ENCODE measurements around the gene IMMP2L. TPM values are rescaled to one million over a fixed set of nuclear protein-coding genes. Genes with fewer than 3 reads are reported as not detected.

Gene IMMP2L
- total RNA-seq, 2 experiments from 2014 or later: 17.4 to 30.2 TPM

- H3K27ac Mint-ChIP-seq: no peak overlapping the region
- CTCF ChIA-PET: no interaction called here
- intact Hi-C loops (cut with micrococcal nuclease): no loop called here
- H3K4me3 Mint-ChIP-seq: no peak overlapping the region
- peaks cover 38% of the 10 kb centered on the region for H3K4me1 Mint-ChIP-seq (ENCODE audit: low read depth)
- no peak for DNase-seq
- peaks cover 68% of the 10 kb centered on the region for H3K36me3 Mint-ChIP-seq (ENCODE audit: low read depth)
- no peak for ATAC-seq
- no peaks in the 10 kb centered on the region for H3K9me3 Mint-ChIP-seq
- H3K27me3 Mint-ChIP-seq: no peaks in the 10 kb centered on the region
- TF ChIP-seq CTCF (IDR thresholded peaks at IDR 0.05): no peak
- POLR2A ChIA-PET: no interaction called here
Measured at GRCh38 chr7:111556977-111557376, 5.3 kb downstream of the IMMP2L start.

- DNase-seq: no peak
Measured at GRCh38 chr7:111554086-111554485, 8.2 kb downstream of the IMMP2L start.

GRCh38 chr7:111541067-111541466 lies 21.2 kb downstream of the IMMP2L start:
- H3K4me1 Mint-ChIP-seq (ENCODE audit: low read depth): no peaks in the 10 kb centered on the region
- POLR2A ChIA-PET: no interaction called here
- DNase-seq: no peak
- H3K4me3 Mint-ChIP-seq: no peak overlapping the region
- CTCF ChIA-PET: no interaction called here
- intact Hi-C loops (cut with micrococcal nuclease): no loop called here
- no peak overlapping the region for H3K27ac Mint-ChIP-seq
- no peak for TF ChIP-seq CTCF (IDR thresholded peaks at IDR 0.05)
- peaks cover 26% of the 10 kb centered on the region for H3K36me3 Mint-ChIP-seq (ENCODE audit: low read depth)
- H3K27me3 Mint-ChIP-seq: no peaks in the 10 kb centered on the region
- H3K9me3 Mint-ChIP-seq: no peaks in the 10 kb centered on the region
- no peak for ATAC-seq

More at GRCh38 chr7:111554086-111554485, 8.2 kb downstream of the IMMP2L start:
- no peak for TF ChIP-seq CTCF (IDR thresholded peaks at IDR 0.05)
- intact Hi-C loops (cut with micrococcal nuclease): no loop called here
- H3K27me3 Mint-ChIP-seq: no peaks in the 10 kb centered on the region
- peaks cover 74% of the 10 kb centered on the region for H3K36me3 Mint-ChIP-seq (ENCODE audit: low read depth)
- no peak overlapping the region for H3K4me3 Mint-ChIP-seq
- H3K9me3 Mint-ChIP-seq: no peaks in the 10 kb centered on the region
- ATAC-seq: no peak
- peaks cover 22% of the 10 kb centered on the region for H3K4me1 Mint-ChIP-seq (ENCODE audit: low read depth)
- CTCF ChIA-PET: no interaction called here
- POLR2A ChIA-PET: no interaction called here
- H3K27ac Mint-ChIP-seq: no peak overlapping the region

- TF ChIP-seq CTCF (IDR thresholded peaks at IDR 0.05): no peak
- ATAC-seq (no peak), DNase-seq (no peak)
- no peak overlapping the region for H3K27ac Mint-ChIP-seq
- H3K9me3 Mint-ChIP-seq: no peaks in the 10 kb centered on the region
- no peaks in the 10 kb centered on the region for H3K4me1 Mint-ChIP-seq (ENCODE audit: low read depth)
- intact Hi-C loops (cut with micrococcal nuclease): no loop called here
- CTCF ChIA-PET: no interaction called here
- no peaks in the 10 kb centered on the region for H3K27me3 Mint-ChIP-seq
- peaks cover 29% of the 10 kb centered on the region for H3K36me3 Mint-ChIP-seq (ENCODE audit: low read depth)
- POLR2A ChIA-PET: no interaction called here
- H3K4me3 Mint-ChIP-seq: no peak overlapping the region
Measured at GRCh38 chr7:111540199-111540815, 22.0 kb downstream of the IMMP2L start.

- ChIA-PET CTCF (no interaction called here), POLR2A (no interaction called here)
- H3K9me3 Mint-ChIP-seq: no peaks in the 10 kb centered on the region
- peaks cover 25% of the 10 kb centered on the region for H3K36me3 Mint-ChIP-seq (ENCODE audit: low read depth)
- H3K27me3 Mint-ChIP-seq: no peaks in the 10 kb centered on the region
- DNase-seq (no peak), ATAC-seq (no peak)
- TF ChIP-seq CTCF (IDR thresholded peaks at IDR 0.05): no peak
- no peak overlapping the region for H3K4me3 Mint-ChIP-seq
- no peak overlapping the region for H3K27ac Mint-ChIP-seq
- H3K4me1 Mint-ChIP-seq (ENCODE audit: low read depth): peaks cover 3% of the 10 kb centered on the region
- intact Hi-C loops (cut with micrococcal nuclease): no loop called here
Measured at GRCh38 chr7:111537134-111537533, 25.2 kb downstream of the IMMP2L start.

Measured in activated CD8-positive, alpha-beta T cell treated with anti-CD3 and anti-CD28 coated beads for 36 hours (primary cell).